Activated CD4-positive, alpha-beta T cell treated with anti-CD3 and anti-CD28 coated beads for 36 hours (primary cell): Measurements from ENCODE around the gene ZNRF3. TPM values are rescaled to one million over a fixed set of nuclear protein-coding genes. Genes with fewer than 3 reads are reported as not detected.

ENCODE experiments used
- ATAC-seq: fragments of 200-7000 bp; cut with Tn5 transposase; one replicate; pipeline ENCODE4 v1.10.0; 2021; ENCODE audit warnings: mild to moderate bottlenecking, moderate library complexity
- CTCF ChIA-PET: fragments of 350-600 bp; sonication (Branson Sonifier 250); formaldehyde crosslinking; loops from one replicate; lab custom pipeline; 2021; ENCODE audit warnings: antibody characterized with exemption; lab: Charles Lee
- POLR2A ChIA-PET: fragments of 350-600 bp; sonication (Branson Sonifier 250); formaldehyde crosslinking; loops from one replicate; lab custom pipeline; 2021; ENCODE audit warnings: antibody characterized with exemption, inconsistent platforms; lab: Charles Lee
- DNase-seq: peaks from one replicate; pipeline ENCODE4 v3.0.0-alpha.2; 2020
- H3K27ac Mint-ChIP-seq: one replicate; pipeline ENCODE4 v1.8.0; 2021; ENCODE audit warnings: mixed read lengths
- H3K27me3 Mint-ChIP-seq: one replicate; pipeline ENCODE4 v1.8.0; 2021; ENCODE audit warnings: mixed read lengths
- H3K36me3 Mint-ChIP-seq: one replicate; pipeline ENCODE4 v1.8.0; 2021; ENCODE audit warnings: low read depth, mixed read lengths
- H3K4me1 Mint-ChIP-seq: one replicate; pipeline ENCODE4 v1.8.0; 2021; ENCODE audit warnings: mixed read lengths
- H3K4me3 Mint-ChIP-seq: one replicate; pipeline ENCODE4 v1.8.0; 2021; ENCODE audit warnings: mild to moderate bottlenecking, moderate library complexity, mixed read lengths
- H3K9me3 Mint-ChIP-seq: one replicate; pipeline ENCODE4 v1.8.0; 2021; ENCODE audit warnings: low read depth, mixed read lengths
- intact Hi-C, 2 experiments: fragments of 100-400 bp; cut with DNase I in 1 of 2; cut with micrococcal nuclease in 1 of 2; formaldehyde crosslinking; loops; one replicate each; pipeline versions ENCODE4 v1.14.2 to v1.15.1; 2022 to 2024; cut with DNase I, micrococcal nuclease
- total RNA-seq, 2 experiments: library from RNA; stranded (reverse); gene quantifications; one replicate each; pipeline ENCODE4 v1.2.3, GENCODE V29; 2021

The ZNRF3 gene
- total RNA-seq, 2 experiments from 2014 or later = 2.3 TPM

GRCh38 chr22:29096736-29097669 lies 213.6 kb downstream of the ZNRF3 start:
- intact Hi-C loops = no loop called here
- Mint-ChIP-seq H3K27ac (no peak overlapping the region), H3K9me3 (no peaks in the 10 kb centered on the region), H3K27me3 (peaks cover 3% of the 10 kb centered on the region), H3K4me1 (no peaks in the 10 kb centered on the region), H3K36me3 (no peaks in the 10 kb centered on the region), H3K4me3 (no peak overlapping the region)
- CTCF ChIA-PET = no interaction called here
- no peak for DNase-seq
- ATAC-seq = no peak
- POLR2A ChIA-PET = no interaction called here

DNA sequence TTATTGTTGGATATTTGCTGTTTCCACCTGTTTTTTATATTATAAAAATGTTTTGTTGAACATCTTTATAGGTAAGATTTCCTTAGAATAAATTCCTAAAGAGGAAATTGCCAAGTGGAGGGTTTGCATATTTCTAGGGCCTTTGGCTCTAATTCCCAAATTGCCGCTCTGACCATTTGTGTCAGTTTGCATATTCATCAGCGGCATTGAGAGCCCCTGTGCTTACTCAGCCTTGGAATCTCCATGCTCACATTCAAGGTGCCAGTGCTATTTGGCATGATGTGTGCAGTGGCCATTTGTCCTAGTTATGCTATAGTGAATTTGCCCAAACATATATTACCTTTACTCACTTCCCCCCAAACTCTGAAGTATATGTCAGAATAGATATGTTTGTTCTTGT lies 214.9 kb downstream of the ZNRF3 start:
- ChIA-PET CTCF (no interaction called here), POLR2A (no interaction called here)
- Mint-ChIP-seq H3K9me3 (no peaks in the 10 kb centered on the region), H3K27ac (no peak overlapping the region), H3K27me3 (peaks cover 2% of the 10 kb centered on the region), H3K36me3 (no peaks in the 10 kb centered on the region), H3K4me1 (no peaks in the 10 kb centered on the region), H3K4me3 (no peak overlapping the region)
- DNase-seq = no peak
- intact Hi-C loops = no loop called here
- ATAC-seq = no peak

DNA sequence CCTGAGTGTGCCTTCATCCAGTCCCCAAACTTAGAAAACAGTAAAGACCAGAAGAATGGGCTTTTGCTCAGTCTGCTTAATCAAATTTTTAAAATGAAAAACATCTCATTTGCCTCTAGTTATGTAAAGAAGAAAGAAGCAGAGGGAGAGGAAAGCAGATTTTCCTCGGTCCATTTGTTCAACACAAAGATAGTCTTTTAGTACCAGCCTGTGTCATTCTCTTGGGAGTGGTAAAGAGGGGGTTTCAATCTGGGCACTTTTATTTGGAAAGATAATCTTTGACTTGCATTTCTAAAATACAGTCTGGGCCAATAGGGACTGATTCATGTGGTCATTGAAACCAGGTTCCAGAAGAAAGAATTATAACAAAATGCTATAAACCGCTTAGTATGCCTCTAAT lies 218.9 kb downstream of the ZNRF3 start:
- Mint-ChIP-seq H3K27me3 (peaks cover 2% of the 10 kb centered on the region), H3K9me3 (no peaks in the 10 kb centered on the region), H3K4me3 (no peak overlapping the region), H3K36me3 (no peaks in the 10 kb centered on the region), H3K27ac (no peak overlapping the region), H3K4me1 (no peaks in the 10 kb centered on the region)
- CTCF ChIA-PET = no interaction called here
- POLR2A ChIA-PET = no interaction called here
- ATAC-seq (no peak), DNase-seq (no peak)
- intact Hi-C loops = no loop called here

GRCh38 chr22:29103121-29103520 lies 219.7 kb downstream of the ZNRF3 start:
- intact Hi-C loops = no loop called here
- no peak overlapping the region for H3K4me3 Mint-ChIP-seq
- H3K4me1 Mint-ChIP-seq = no peaks in the 10 kb centered on the region
- ChIA-PET CTCF (interaction anchor here (0.6 kb wide), 1 partner anchor 1351 kb away, joined by 3 read pairs; no protein-coding TSS in a partner anchor), POLR2A (no interaction called here)
- no peaks in the 10 kb centered on the region for H3K9me3 Mint-ChIP-seq
- no peak for DNase-seq
- no peaks in the 10 kb centered on the region for H3K36me3 Mint-ChIP-seq
- H3K27me3 Mint-ChIP-seq = peaks cover 2% of the 10 kb centered on the region
- no peak overlapping the region for H3K27ac Mint-ChIP-seq
- ATAC-seq = no peak

DNA sequence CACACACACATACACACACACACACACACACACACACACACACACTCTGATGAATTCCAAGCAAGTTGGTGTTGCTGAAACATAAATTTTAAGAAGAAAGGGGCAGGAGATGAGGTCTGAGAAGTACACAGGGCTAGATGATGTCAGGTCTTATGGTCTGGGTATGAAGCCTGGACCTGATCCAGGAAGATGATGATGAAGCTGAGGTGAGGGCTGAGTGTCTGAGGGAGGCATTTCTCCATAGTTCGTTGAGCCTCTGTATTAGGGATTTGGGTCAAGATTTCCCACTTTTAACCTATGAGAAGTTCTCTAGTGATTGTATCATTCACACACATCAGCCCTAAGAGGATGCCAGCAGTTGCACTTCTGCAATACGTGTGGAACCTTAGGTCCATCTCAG lies 222.1 kb downstream of the ZNRF3 start:
- no peaks in the 10 kb centered on the region for H3K4me1 Mint-ChIP-seq
- intact Hi-C loops = no loop called here
- H3K27ac Mint-ChIP-seq = no peak overlapping the region
- no peaks in the 10 kb centered on the region for H3K9me3 Mint-ChIP-seq
- CTCF ChIA-PET = interaction anchor here (1.5 kb wide), 1 partner anchor 140 kb away, joined by 4 read pairs; no protein-coding TSS in a partner anchor
- H3K27me3 Mint-ChIP-seq = peaks cover 7% of the 10 kb centered on the region
- POLR2A ChIA-PET = no interaction called here
- H3K4me3 Mint-ChIP-seq = no peak overlapping the region
- H3K36me3 Mint-ChIP-seq = no peaks in the 10 kb centered on the region
- ATAC-seq (no peak), DNase-seq (no peak)

DNA sequence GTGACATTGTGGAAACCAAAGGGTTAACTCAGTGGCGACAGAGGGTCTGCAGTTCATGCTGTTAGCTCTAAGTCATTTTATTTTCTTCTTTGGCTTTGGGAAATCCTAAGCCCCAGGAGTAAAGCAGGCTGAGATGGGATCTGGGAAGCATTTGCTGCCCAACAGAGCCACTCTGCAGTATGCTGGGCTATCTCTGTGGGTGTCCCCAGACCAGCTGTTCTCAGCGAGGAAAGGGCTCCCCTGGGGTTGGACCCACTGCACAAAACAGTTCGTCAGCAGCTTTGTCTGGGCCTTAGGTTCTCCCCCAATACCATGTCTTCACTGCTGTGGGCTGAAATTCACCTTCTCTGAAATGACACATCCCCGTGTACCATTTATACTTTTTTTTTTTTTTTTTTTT lies 223.5 kb downstream of the ZNRF3 start:
- Mint-ChIP-seq H3K4me1 (no peaks in the 10 kb centered on the region), H3K27me3 (peaks cover 10% of the 10 kb centered on the region), H3K4me3 (no peak overlapping the region), H3K9me3 (no peaks in the 10 kb centered on the region), H3K36me3 (no peaks in the 10 kb centered on the region), H3K27ac (no peak overlapping the region)
- POLR2A ChIA-PET = no interaction called here
- intact Hi-C loops = no loop called here
- no peak for DNase-seq
- CTCF ChIA-PET = interaction anchor here (1.0 kb wide), 1 partner anchor 48 kb away, joined by 3 read pairs; no protein-coding TSS in a partner anchor
- ATAC-seq = no peak

Other genes starting within 250 kb of the ZNRF3 start
- gene TTC28, start 203.7 kb upstream of the ZNRF3 start, total RNA-seq = 1 to 10 TPM; 1.0 to 1.4 TPM
- 10 to 100 TPM; 37.5 to 41.3 TPM for gene CHEK2, start 141.8 kb upstream of the ZNRF3 start, total RNA-seq
- gene HSCB, start 141.5 kb upstream of the ZNRF3 start, total RNA-seq = 10 to 100 TPM; 16.5 to 18.5 TPM
- 10 to 100 TPM; 36.1 to 36.8 TPM for gene CCDC117, start 110.9 kb upstream of the ZNRF3 start, total RNA-seq
- gene XBP1, start 83.0 kb upstream of the ZNRF3 start, total RNA-seq = 100 to 1,000 TPM in 1 of 2 experiments, 10 to 100 TPM in 1; 88.8 to 101 TPM
- gene C22orf31, start 178.3 kb downstream of the ZNRF3 start, total RNA-seq = not detected
- under 1 TPM; 0.11 to 0.30 TPM for gene KREMEN1, start 189.5 kb downstream of the ZNRF3 start, total RNA-seq